OCI-LY7 (cell line): ENCODE results near the gene SLCO2A1. TPM values are rescaled to one million over a fixed set of nuclear protein-coding genes. Genes with fewer than 3 reads are reported as not detected.

Source experiments
- BruUV-seq: library from RNA; stranded (reverse); fragments of 400-500 nt; replicated peaks from 2 replicates; lab custom pipeline; 2021; lab: Mats Ljungman, UMichigan
- CTCF ChIA-PET: fragments of 300-600 bp; sonication (Branson Sonifier 250); formaldehyde crosslinking; loops from one replicate; lab custom pipeline; 2022; ENCODE audit warnings: antibody characterized with exemption; ENCODE audit not compliant: unreplicated experiment; lab: Charles Lee
- POLR2A ChIA-PET: fragments of 300-600 bp; sonication (Branson Sonifier 250); formaldehyde crosslinking; loops from one replicate; lab custom pipeline; 2022; ENCODE audit warnings: antibody characterized with exemption; lab: Charles Lee
- DNase-seq: peaks from one replicate; pipeline ENCODE4 v3.0.0-alpha.2; 2015; ENCODE audit warnings: low spot score
- H2AFZ ChIP-seq: fragments of 200-600 bp; sonication (generic), shearing (Covaris generic); 2 replicates; pipeline ENCODE4 v1.6.1; 2014; ENCODE audit warnings: mild to moderate bottlenecking, antibody characterized with exemption, low read length, moderate library complexity
- H3K27ac ChIP-seq: fragments of 200-600 bp; sonication (generic); 2 replicates; pipeline ENCODE4 v1.5.1; 2014; ENCODE audit warnings: mixed run types, low read depth, mild to moderate bottlenecking, moderate library complexity, low read length, inconsistent platforms; ENCODE audit not compliant: poor library complexity, severe bottlenecking
- H3K36me3 ChIP-seq: fragments of 200-600 bp; sonication (generic); 2 replicates; pipeline ENCODE4 v1.6.1; 2014; ENCODE audit warnings: mild to moderate bottlenecking, antibody characterized with exemption, low read length, moderate library complexity, mixed read lengths; ENCODE audit not compliant: insufficient read depth
- H3K4me1 ChIP-seq: fragments of 200-600 bp; sonication (generic); 2 replicates; pipeline ENCODE4 v1.5.1; 2014; ENCODE audit warnings: mild to moderate bottlenecking, low read length; ENCODE audit not compliant: insufficient read depth, poor library complexity, severe bottlenecking
- H3K4me2 ChIP-seq: fragments of 200-600 bp; sonication (generic); 2 replicates; pipeline ENCODE4 v1.6.1; 2014; ENCODE audit warnings: mild to moderate bottlenecking, low read length
- H3K4me3 ChIP-seq: fragments of 200-600 bp; sonication (generic); 2 replicates; pipeline ENCODE4 v1.5.1; 2014; ENCODE audit warnings: mild to moderate bottlenecking, low read depth, low read length; ENCODE audit not compliant: poor library complexity, severe bottlenecking
- H3K79me2 ChIP-seq: fragments of 200-600 bp; sonication (generic); 2 replicates; pipeline ENCODE4 v1.6.1; 2016; ENCODE audit warnings: low read depth, mild to moderate bottlenecking, low read length, moderate library complexity, mixed read lengths; ENCODE audit not compliant: insufficient read depth
- H3K9me2 ChIP-seq: fragments of 200-600 bp; sonication (generic); 2 replicates; pipeline ENCODE4 v1.6.1; 2016; ENCODE audit warnings: mild to moderate bottlenecking, low read length, mixed read lengths; ENCODE audit not compliant: insufficient read depth
- H3K9me3 ChIP-seq: fragments of 200-600 bp; sonication (generic); 2 replicates; pipeline ENCODE4 v1.6.1; 2014; ENCODE audit warnings: mild to moderate bottlenecking, mixed run types, low read length, mixed read lengths
- H4K20me1 ChIP-seq: fragments of 200-600 bp; sonication (generic); 2 replicates; pipeline ENCODE4 v1.6.1; 2014; ENCODE audit warnings: mild to moderate bottlenecking, antibody characterized with exemption, low read length, moderate library complexity, mixed read lengths; ENCODE audit not compliant: insufficient read depth
- EZH2phosphoT487 ChIP-seq: fragments of 200-600 bp; sonication (generic); IDR thresholded peaks from 2 replicates; pipeline ENCODE4 v1.6.1; 2018; ENCODE audit warnings: low read depth, borderline replicate concordance, mild to moderate bottlenecking, mixed run types, antibody characterized with exemption, low read length, moderate library complexity, mixed read lengths
- intact Hi-C: fragments of 100-400 bp; cut with micrococcal nuclease; formaldehyde crosslinking; loops from one replicate; pipeline ENCODE4 v1.10.0; 2022; ENCODE audit not compliant: unreplicated experiment
- total RNA-seq, 2 experiments: library from RNA; depleted of rRNA in 1 of 2; stranded (reverse); fragments of >200 nt in 1 of 2; shearing (Covaris generic) in 1 of 2; gene quantifications; 2 replicates each; pipeline ENCODE4 v1.2.3, GENCODE V29; 2014 to 2022
- TF ChIP-seq, protein P1 (sequence below): fragments of 200-600 bp; sonication (generic); conservative IDR thresholded peaks from 2 replicates; pipeline ENCODE4 v1.5.1; 2014; ENCODE audit warnings: mild to moderate bottlenecking, antibody characterized with exemption, low read length, moderate library complexity, mixed read lengths

SLCO2A1 gene
- total RNA-seq, 2 experiments from 2014 or later: not detected

DNA sequence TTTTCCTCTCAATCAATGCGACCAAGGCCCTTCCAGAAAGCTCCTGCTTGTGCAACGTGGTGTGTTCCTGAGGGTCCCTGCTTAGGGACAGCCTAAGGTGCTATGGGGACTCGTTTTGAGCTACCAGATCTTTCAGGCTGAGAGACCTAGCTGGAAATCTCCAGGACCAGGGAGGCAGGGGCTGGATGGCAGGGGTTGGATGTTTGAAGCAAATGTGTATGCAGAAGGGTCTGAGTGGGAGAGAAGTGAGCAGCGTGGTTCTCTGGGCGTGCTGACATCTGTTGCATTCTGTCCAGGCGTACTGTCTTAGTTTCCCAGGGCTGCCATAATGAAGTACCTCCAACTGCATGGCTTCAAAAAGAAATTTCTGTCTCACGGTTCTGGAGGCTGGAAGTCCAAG, 31.7 kb upstream of the SLCO2A1 start:
- Histone ChIP-seq H3K36me3 (no peaks in the 10 kb centered on the region), H3K9me3 (no peaks in the 10 kb centered on the region), H2AFZ (no peak overlapping the region), H3K79me2 (no peaks in the 10 kb centered on the region), H3K4me1 (no peaks in the 10 kb centered on the region), H4K20me1 (no peaks in the 10 kb centered on the region), H3K27ac (no peak overlapping the region), H3K4me3 (no peak overlapping the region), H3K4me2 (no peak overlapping the region), H3K9me2 (no peaks in the 10 kb centered on the region)
- no TSS peak for BruUV-seq
- ChIA-PET POLR2A (interaction anchor here (0.6 kb wide), 1 partner anchor 11 kb away, joined by 4 read pairs; no protein-coding TSS in a partner anchor), CTCF (no interaction called here)
- TF ChIP-seq, protein P1, sequence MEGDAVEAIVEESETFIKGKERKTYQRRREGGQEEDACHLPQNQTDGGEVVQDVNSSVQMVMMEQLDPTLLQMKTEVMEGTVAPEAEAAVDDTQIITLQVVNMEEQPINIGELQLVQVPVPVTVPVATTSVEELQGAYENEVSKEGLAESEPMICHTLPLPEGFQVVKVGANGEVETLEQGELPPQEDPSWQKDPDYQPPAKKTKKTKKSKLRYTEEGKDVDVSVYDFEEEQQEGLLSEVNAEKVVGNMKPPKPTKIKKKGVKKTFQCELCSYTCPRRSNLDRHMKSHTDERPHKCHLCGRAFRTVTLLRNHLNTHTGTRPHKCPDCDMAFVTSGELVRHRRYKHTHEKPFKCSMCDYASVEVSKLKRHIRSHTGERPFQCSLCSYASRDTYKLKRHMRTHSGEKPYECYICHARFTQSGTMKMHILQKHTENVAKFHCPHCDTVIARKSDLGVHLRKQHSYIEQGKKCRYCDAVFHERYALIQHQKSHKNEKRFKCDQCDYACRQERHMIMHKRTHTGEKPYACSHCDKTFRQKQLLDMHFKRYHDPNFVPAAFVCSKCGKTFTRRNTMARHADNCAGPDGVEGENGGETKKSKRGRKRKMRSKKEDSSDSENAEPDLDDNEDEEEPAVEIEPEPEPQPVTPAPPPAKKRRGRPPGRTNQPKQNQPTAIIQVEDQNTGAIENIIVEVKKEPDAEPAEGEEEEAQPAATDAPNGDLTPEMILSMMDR: no peak
- no peak for TF ChIP-seq EZH2phosphoT487
- intact Hi-C loops: no loop called here
- DNase-seq: no peak

DNA sequence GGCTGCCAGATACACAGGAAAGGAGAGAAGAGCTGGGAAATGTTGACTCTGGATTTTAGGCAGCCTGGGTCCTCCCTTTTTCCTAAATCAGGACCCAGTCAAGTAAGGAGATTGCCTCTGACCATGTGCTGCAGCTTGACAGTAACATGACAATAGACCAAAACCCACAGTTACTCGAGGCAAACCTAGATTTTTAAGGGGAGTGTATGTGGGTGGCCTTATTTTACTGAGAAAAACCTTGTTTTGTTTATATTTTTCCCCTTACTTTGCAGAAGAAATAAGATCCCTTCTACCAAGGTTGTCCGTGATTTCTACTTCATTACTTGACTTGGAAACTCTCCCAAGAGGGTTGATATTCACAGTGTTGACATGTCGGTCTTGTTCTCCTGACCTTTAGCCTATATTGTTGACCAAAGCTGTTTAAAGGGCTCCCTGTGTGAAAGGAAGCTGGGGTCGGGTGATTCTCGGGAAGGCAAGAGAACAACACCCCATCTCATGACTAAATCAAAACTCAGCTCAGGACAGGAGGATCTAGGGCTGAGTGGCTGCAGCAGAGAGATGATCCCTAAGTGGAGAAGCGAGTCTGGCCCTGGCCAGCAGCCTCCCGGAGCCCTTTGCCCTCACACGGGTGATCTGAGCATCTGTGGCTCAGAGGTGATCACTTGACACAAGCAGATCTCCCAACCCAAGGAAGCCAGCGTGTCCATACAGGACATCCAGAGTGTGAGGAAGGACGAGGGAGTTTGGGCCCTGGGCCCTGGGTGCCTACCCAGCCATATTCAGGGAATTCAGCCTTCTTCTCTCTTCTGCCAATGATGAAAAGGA, 31.0 kb upstream of the SLCO2A1 start:
- H3K9me3 ChIP-seq: no peaks in the 10 kb centered on the region
- no peaks in the 10 kb centered on the region for H3K9me2 ChIP-seq
- no peaks in the 10 kb centered on the region for H3K36me3 ChIP-seq
- no peaks in the 10 kb centered on the region for H3K79me2 ChIP-seq
- intact Hi-C loops: no loop called here
- ChIA-PET POLR2A (interaction anchor here (0.6 kb wide), 1 partner anchor 11 kb away, joined by 4 read pairs; no protein-coding TSS in a partner anchor), CTCF (no interaction called here)
- H2AFZ ChIP-seq: no peak overlapping the region
- BruUV-seq: no TSS peak
- no peaks in the 10 kb centered on the region for H4K20me1 ChIP-seq
- no peak for TF ChIP-seq EZH2phosphoT487
- TF ChIP-seq, protein P1: no peak
- no peak overlapping the region for H3K27ac ChIP-seq
- no peak overlapping the region for H3K4me3 ChIP-seq
- no peaks in the 10 kb centered on the region for H3K4me1 ChIP-seq
- H3K4me2 ChIP-seq: no peak overlapping the region
- no peak for DNase-seq
